MM.1S (cell line): Measurements from ENCODE around the gene SUPT3H.

Experiments used
- EZH2 ChIP-seq: fragments of 300-600 bp; sonication (generic); optimal IDR thresholded peaks from 2 replicates; pipeline ENCODE3; 2017; ENCODE audit warnings: low read depth, mild to moderate bottlenecking, antibody characterized with exemption, low read length, mixed read lengths
- EZH2phosphoT487 ChIP-seq: fragments of 300-600 bp; sonication (generic); IDR thresholded peaks from 2 replicates; pipeline ENCODE4 v1.6.1; 2018; ENCODE audit warnings: antibody characterized with exemption, low read length
- TF ChIP-seq, protein P1 (sequence below): fragments of 300-600 bp; sonication (generic); IDR thresholded peaks from 2 replicates; pipeline ENCODE4 v1.5.1; 2016; ENCODE audit warnings: antibody characterized with exemption, low read length, mixed read lengths

DNA sequence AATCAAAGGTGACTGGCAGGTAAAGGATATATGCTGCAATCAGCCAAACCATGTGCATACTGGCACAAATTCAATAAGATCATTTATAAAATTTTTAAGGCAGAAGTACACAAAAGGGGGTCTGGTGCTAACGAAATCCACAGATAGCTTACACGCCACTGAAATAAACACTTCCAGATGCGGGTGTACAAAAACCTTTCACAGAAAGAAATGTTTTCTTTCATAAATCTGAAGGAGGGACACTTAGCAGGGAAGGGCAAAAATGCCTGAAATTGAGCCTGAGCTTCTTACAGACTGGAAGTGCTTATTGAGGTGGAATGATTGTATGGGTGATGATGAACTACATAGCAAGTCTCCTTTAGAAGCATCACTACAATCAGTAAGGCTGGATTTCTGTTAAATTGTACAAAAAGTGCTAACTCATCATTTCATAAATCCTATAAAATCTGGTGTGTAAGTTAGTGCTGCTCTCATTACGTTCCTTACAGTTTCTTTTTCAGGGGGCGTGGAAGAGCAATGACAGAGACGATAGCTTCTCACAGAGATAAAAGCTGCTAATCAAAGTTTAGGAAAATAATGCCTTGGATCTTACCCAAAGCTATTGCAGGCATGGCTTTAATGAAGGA is 458.9 kb downstream of the SUPT3H start:
- TF ChIP-seq, protein P1, sequence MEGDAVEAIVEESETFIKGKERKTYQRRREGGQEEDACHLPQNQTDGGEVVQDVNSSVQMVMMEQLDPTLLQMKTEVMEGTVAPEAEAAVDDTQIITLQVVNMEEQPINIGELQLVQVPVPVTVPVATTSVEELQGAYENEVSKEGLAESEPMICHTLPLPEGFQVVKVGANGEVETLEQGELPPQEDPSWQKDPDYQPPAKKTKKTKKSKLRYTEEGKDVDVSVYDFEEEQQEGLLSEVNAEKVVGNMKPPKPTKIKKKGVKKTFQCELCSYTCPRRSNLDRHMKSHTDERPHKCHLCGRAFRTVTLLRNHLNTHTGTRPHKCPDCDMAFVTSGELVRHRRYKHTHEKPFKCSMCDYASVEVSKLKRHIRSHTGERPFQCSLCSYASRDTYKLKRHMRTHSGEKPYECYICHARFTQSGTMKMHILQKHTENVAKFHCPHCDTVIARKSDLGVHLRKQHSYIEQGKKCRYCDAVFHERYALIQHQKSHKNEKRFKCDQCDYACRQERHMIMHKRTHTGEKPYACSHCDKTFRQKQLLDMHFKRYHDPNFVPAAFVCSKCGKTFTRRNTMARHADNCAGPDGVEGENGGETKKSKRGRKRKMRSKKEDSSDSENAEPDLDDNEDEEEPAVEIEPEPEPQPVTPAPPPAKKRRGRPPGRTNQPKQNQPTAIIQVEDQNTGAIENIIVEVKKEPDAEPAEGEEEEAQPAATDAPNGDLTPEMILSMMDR: no peak
- TF ChIP-seq EZH2 (no peak), EZH2phosphoT487 (no peak)
